HCEC 1CT (cell line): Measurements from ENCODE around the gene ALDOB.
"Not testable (repeated sequence)": the region's sequence is repeated elsewhere in the genome, so short reads cannot be mapped to it uniquely, and the experiment has no call there.

Source experiments
- DNase-seq: peaks from one replicate; pipeline ENCODE4 v3.0.0-alpha.2; 2017

Gene ALDOB

GRCh38 chr9:101418518-101419430, 16.8 kb downstream of the ALDOB start:
- DNase-seq = peak; percentile 9

DNA sequence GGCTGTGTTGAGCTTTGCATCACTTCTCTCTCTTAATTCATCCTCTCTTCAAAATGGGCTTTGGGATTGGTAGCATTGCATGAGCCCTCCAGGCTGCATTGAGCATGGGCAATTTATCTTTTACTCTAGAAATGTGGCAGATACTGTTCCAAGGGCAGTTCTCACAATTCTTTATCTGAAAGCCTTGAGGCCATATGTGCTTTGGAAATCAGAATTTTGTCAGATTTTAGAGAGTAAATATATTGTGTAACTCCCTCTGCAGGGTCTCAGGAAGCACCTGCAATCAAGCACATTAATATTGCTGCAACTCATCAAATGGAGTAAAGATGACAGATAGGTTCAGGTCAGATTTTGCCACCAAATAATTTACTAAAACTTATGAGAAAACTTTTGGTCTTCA, 17.6 kb downstream of the ALDOB start:
- DNase-seq = no peak

DNA sequence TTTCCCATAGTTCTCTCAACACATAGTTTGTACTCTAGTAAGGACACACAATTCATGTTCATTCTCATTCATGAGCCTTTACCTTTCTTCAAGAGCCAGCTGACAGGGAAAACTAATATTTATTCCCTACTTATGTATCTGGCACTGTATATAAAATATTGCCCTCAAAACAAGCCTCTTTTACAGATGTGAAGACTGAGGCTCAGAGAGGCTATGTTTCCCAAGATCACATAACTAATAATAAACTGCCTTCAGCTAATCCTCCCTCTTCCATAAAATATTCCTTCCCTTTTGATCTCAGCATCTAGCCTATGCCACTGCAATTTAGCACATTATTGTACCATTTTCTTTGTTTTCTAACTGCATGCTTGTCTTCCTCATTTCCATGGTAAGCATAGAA, 18.2 kb downstream of the ALDOB start:
- no peak for DNase-seq

DNA sequence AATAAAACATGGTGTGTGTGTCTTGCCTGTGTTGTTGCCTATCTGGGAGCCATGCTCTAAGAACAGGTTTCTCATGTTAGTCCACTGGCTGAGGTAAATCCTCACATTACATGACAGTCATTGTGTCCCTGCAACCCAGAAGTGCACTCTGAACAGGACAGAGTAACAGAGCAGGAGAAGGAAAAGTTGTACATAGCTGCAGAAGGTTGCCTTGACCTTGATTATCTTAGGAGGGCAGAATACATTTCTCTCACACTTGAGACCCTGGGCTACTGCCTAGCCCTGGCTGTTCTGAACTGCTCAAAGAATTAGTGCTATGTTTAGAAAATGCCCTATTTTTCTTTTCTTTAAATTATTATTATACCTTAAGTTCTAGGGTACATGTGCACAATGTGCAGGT, 20.0 kb downstream of the ALDOB start:
- no peak for DNase-seq

DNA sequence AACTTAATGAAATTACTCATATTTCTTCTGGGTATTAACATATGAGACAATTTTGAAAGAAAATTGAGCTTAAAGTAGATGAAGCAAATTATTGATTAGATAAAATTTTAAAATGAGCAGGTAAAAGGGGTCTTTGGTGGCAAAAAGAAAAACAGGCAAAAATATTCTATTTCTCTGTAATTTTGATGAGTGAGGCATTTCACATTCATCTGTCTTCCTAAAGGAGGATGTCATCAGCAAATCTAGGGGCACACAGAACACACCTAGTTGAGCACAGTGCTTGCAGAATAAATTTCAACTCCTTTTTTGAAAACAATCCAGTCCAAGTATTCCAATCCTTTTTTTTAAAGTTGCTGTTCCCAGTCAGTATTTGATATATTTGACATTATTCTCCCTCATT, 20.7 kb downstream of the ALDOB start:
- DNase-seq = no peak

- DNase-seq = peak; percentile 17
Observed at GRCh38 chr9:101409079-101409477, 26.5 kb downstream of the ALDOB start.

GRCh38 chr9:101408374-101409078, 27.0 kb downstream of the ALDOB start:
- no peak for DNase-seq

DNA sequence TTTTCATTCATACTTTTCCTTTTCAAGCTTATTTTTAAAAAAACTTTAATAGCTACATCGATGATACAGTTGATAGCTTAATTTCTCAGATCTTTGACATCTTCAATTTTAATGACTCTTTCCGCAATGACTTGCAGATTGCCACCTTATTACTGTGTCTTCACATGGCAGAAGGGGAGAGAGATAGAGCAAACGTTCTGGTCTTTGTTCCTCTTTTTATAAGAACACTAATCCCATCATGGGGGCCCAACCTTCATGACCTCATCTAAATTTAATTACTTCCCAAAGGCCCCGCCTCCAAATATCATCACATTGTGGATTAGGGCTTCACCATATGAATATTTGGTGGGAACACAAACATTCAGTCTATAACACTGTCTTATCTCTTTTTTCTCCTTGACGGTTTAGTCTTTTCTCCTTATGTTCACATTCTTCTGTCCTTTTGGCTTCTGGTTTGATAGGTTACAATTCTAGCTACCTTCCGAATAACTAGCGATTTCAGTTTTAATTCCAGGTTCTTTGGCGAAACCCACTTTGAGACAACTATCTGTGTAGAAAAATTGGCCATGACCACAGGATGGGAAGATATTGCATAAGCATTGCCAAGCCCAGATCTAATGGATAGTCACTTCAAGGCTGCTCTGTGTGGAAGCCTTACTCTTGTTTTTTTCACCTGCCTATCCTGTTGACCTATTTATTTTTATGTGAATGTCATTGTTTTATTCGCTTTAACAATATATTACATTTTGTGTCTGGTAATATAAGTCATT, 31.9 kb downstream of the ALDOB start:
- DNase-seq = no peak

- no peak for DNase-seq
Observed at GRCh38 chr9:101400120-101400519, 35.5 kb downstream of the ALDOB start.

DNA sequence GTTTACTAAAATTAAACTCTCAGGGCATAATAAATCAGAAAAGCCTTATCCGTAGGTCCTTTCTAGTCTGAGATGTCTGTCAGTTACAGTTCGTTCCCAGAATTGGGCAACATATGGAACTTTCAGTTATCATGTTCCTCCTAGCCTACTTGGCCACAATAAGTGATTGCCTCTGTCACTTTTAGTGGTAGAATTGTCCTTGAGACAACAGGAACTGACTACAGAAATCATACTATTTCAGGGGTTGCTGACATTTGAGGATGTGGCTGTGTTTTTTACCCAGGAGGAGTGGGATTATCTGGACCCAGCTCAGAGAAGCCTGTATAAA, 36.0 kb downstream of the ALDOB start:
- DNase-seq = no peak

DNA sequence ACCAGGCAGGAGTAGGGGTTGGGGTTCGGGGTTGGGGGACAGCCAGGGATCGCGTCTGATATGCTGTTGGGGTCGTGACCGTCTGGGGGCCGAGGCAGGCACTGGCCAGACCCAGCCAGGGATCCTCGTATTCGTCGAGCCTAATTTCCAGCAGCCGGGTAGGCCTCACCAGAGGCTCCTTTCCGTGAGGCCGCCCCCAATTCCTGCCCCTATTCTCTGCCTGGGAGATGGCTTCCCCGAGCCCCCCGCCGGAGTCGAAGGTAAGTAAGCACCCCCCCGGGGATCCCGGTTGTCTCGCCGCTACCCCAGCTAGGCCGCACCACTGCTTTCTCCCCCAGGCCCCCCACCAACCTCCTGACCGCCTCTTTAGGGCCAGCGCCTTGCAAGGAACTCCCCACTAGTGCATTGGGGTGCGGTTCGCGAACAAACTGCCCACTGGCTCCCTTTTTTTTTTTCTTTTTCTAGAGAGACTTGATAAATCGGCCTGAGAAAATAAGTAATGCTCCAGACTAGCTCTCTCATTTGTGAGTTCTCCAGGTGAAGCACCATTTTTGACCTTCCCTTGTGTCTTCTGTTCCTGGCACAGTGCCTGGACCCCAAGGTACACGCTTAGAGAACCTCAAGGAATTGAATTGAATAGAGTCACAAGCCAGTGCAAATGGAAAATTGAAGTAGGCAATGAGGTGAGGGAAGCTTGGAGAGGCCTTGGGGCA, 36.5 kb downstream of the ALDOB start:
- peak; percentile 5 for DNase-seq

DNA sequence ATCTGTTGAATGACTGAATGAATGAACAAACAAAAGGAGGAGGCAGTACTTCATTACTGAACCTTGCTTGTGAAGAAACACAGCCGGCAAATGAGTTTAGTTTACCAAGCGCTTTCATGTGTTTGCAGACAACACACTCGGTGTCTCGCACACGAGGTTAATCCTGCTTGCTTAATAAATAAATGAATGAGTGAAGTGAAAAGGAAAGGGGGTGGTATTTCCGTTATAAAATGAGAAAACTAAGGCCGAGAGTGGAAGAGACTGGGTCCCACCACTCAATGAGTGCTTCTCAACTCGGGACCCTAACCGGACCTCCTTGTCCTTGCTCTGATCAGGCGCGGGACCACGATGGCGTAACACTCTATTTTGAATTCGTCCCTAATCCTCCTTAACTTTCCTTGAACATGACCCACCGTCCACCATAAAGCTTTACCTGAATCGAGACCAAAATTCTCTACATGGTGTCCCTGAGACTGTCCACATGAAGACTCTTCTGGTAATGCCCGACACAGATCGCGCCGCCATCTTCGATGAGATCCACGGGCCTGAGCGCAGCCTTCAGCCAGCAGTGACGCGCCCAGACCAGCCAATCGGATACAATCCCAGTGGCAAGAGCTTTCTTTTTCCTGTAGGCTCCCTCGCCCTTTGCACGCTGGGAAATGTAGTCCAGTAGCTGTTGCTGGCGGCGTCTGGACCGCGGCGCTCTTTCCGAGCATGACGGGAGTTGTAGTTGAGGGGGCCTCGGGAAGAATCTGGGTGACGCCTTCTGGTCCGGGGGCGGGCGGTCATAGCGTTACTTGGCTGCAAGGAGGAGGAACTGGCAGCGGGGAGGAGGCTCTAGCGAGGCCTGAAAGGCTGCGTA, 37.3 kb downstream of the ALDOB start, which contains the start of the genes MRPL50 and ZNF189:
Gene MRPL50, minus strand, starts transcription at position 551 of the 862 bp plus-strand sequence. Its CDS starts 26 bp downstream, at position 525.
Gene ZNF189, plus strand, starts transcription at position 784 of the 862 bp plus-strand sequence. CDS start 306 bp downstream, outside the sequence.
- DNase-seq = peak; percentile 100

GRCh38 chr9:101397746-101398067, 37.9 kb downstream of the ALDOB start:
- DNase-seq = peak; percentile 9

GRCh38 chr9:101394687-101395086, 40.9 kb downstream of the ALDOB start:
- no peak for DNase-seq

GRCh38 chr9:101393135-101393534, 42.4 kb downstream of the ALDOB start:
- DNase-seq = no peak

DNA sequence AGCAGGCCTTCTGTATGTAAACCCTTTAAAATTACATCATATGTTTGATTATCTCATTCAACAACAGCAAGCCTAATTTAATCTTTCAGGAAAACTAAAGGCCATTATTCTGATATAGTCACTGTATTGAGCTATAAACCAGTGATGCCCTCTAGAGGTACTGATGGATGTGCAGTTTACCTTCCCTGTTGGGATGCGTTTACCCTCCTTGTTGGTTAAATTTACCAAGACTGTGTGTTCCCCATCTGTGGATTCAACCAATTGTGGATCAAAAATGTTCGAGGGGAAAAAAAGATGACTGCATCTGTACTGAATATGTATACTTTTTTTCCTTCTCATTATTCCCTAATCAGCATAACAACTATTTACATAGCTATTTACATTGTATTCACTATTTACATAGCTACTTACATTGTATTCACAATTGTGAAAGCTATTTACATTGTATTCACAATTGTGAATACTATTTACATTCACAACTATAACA, 47.0 kb downstream of the ALDOB start:
- no peak for DNase-seq

- DNase-seq = peak; percentile 44
Observed at GRCh38 chr9:101387871-101388506, 47.6 kb downstream of the ALDOB start.

- not testable (repeated sequence) for DNase-seq
Observed at GRCh38 chr9:101384873-101385536, 50.6 kb downstream of the ALDOB start, which contains the start of gene BAAT. BAAT (minus strand) TSS chr9:101385006; CDS start chr9:101371404, 13,602 bp downstream.

DNA sequence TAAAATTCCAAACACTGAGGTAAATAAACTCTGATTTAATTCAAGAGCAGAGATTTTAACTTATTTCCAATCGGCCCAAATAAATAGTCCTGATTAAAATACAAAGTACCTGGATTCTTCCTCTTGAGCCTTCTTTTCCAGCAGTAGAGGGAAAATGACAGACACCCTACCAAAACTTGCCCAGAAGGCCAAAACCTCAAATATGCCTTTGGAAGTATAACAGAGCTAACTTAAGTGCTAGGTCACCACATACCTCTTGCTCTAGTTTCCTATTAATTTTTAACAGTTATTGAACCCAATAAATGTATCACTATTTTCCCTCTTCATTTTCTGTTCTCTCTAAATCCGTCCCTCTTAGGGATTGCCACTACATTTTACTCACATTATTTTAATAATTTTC, 52.2 kb downstream of the ALDOB start:
- DNase-seq = no peak

- no peak for DNase-seq
Observed at GRCh38 chr9:101381833-101382342, 53.7 kb downstream of the ALDOB start.
